Stimulated activated CD4-positive, alpha-beta T cell treated with anti-CD3 and anti-CD28 coated beads, Interleukin-12 subunit alpha, Interleukin-12 subunit beta, amount 100 ng/mL, for 24 hours (primary cell): ENCODE data around the gene ADAMTS7.
"Not testable (repeated sequence)": the region's sequence is repeated elsewhere in the genome, so short reads cannot be mapped to it uniquely, and the experiment has no call there.

Experiments used
- DNase-seq, 2 experiments: peaks; one replicate each; pipeline ENCODE4 v3.0.0-alpha.2; 2020; ENCODE audit warnings: low read depth in 2 of 2

ADAMTS7 gene

GRCh38 chr15:78753359-78753659, 58.0 kb downstream of the ADAMTS7 start:
- not testable (repeated sequence) for DNase-seq

GRCh38 chr15:78752492-78753358, 58.5 kb downstream of the ADAMTS7 start:
- DNase-seq, result no peak

- DNase-seq, result no peak
Measured at GRCh38 chr15:78751602-78751979, 59.7 kb downstream of the ADAMTS7 start.

- DNase-seq, result peak; percentile 86 to 89
Measured at GRCh38 chr15:78750974-78751601, 60.2 kb downstream of the ADAMTS7 start.

GRCh38 chr15:78750566-78750965, 60.7 kb downstream of the ADAMTS7 start:
- DNase-seq, result no peak

DNA sequence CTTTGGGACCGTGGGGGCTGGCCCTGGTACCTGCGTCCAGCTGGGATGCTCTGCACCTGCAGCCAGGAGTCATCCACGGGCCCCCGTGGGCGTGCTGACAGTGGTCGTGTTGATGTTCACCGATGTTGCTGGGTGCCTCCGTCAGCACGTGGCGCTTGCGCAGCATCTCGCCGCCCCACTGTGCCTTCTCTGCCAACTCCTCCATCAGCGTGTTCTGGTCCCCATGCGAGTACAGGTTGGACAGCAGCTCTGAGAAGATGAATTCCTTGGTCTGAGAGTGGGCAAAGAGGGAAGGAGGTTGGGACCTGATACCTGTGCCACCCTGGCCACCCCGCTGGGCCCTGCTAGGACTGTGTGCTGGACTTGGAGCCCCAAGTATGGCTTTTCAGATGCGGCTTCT, 61.4 kb downstream of the ADAMTS7 start:
- no peak for DNase-seq

GRCh38 chr15:78747877-78748276, 63.4 kb downstream of the ADAMTS7 start:
- DNase-seq, result not testable (repeated sequence)

DNA sequence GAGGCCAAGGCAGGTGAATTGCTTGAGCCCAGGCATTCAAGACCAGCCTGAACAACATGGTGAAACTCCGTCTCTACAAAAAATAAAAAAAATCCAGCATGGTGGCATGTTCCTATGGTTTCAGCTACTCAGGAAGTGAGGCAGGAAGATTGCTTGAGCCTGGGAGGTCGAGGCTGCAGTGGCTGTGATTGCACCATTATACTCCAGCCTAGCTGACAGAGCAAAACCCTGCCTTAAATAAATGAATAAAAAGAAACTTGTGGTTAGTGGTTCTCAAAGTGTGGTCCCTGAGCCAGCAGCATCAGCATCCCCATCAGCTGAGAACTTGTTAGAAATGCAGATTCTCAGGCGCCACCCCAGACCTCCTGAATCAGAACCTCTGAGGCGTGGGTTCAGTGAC, 69.6 kb downstream of the ADAMTS7 start:
- not testable (repeated sequence) for DNase-seq

DNA sequence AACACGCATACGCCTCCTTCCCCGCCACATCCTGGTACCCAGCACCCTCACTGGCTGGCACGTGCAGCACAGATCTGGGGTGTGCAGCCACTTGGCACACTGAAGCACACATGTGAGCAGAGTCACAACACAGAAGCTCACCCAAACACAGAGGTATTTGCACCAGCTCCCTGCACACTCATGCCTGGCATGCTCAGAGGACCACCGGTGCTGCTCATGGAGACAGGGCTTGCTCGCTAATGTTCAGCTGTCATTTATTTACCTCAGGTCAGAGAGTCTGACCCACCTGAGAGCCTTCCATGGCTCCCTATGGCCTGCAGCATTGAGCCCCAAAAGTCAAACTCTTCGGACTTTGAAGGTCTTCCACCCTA, 70.4 kb downstream of the ADAMTS7 start:
- DNase-seq, result no peak

- peak in 1 of 2 experiments; percentile 57 for DNase-seq
Measured at GRCh38 chr15:78739996-78740903, 71.0 kb downstream of the ADAMTS7 start.

DNA sequence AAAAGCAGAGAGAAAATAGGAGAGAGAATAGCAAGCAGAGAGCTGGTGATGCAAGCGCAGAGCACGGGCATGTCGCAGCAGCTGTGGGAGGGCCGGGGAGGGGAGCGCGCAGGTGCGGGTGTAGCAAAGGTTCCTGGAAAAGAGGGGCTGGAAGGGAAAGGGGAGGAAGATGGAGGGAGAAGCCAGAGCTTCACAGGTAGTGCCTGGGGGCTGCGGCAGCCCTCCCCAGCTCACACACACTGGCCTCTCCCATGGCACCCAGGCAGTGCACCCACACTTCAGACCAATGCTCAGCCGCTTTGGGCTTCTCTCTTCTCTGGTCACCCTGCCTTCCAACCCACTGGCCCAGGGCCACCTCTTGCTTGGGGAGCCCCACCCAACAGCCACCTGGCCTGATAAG, 72.1 kb downstream of the ADAMTS7 start:
- no peak for DNase-seq

DNA sequence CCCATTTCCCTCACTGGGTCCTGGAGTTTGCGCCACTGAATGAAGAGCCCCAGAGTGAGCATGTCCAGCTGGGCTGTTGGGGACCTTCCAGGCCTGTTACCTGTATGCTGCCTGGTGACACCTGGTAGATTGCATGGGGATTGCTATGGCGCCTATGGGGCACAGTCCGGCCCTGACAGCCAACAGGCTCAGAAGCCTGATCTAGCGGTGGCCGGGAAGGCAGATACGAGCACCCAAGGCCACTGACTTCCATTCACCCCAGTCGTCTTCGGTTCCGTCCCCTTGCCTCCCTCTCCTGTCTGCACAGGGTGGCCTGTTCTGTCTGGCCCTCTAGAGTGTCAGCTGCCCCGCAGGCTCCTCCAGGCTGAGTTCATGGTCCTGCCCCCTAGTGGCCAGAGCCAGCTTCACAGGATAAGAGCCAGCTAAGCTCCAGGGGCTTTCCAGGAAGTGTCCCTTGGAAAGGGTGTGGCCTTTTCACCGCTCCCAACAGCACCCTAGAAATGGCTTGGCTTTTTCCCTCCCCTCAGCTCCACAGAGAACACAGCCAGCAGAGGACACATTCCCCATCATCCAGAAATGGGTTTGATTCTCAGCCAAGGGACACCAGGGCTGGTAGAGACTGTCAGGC, 73.2 kb downstream of the ADAMTS7 start:
- DNase-seq, result peak in 1 of 2 experiments; percentile 50

DNA sequence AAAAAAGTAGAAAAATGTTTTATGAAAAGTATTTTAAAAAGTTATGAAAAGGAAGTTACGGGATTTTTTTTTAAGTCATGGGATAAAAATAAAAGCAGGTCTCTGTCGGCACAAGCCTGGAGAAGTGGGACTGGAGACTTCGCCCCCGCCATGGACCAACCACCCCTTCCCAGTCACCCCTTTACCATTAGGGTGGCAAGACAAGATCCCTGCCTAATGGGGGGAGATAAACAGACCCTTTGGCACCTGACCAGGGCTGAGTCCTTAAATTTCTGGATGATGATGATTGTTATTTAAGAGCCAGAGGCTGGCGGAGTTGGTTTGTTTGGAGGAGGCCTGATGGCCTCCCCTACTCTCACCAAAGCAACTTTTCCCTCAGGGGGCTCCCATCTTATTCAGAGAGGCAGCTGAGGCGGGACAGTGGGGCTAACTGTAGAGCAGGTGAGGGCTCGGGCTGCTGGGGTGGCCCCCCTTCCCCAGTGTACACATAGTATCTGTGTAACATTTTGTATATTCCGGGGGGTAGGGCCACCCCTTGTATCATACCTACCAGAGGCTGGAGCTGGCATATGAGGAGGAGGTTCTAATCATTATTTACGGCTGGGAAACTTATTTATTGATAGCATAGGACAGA, 74.0 kb downstream of the ADAMTS7 start:
- no peak for DNase-seq

DNA sequence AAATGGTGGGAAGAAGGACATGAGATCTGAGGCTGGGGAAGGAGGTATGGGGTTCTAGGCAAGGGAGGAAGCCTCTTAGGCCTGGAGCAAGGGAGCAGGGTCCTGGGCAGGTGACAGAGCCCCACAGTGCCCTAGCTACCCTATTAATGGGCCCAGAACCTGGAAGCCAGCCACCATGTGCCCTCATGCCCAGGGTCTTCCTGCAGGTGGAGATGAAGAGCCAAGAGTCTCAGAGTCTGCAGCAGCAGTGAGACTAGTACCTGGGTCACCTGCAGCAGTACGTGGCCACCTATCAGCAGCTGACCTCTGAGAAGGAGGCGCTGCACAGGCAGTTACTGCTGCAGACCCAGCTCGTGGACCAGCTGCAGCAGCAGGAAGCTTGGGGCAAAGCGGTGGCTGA, 75.0 kb downstream of the ADAMTS7 start:
- DNase-seq, result not testable (repeated sequence)

DNA sequence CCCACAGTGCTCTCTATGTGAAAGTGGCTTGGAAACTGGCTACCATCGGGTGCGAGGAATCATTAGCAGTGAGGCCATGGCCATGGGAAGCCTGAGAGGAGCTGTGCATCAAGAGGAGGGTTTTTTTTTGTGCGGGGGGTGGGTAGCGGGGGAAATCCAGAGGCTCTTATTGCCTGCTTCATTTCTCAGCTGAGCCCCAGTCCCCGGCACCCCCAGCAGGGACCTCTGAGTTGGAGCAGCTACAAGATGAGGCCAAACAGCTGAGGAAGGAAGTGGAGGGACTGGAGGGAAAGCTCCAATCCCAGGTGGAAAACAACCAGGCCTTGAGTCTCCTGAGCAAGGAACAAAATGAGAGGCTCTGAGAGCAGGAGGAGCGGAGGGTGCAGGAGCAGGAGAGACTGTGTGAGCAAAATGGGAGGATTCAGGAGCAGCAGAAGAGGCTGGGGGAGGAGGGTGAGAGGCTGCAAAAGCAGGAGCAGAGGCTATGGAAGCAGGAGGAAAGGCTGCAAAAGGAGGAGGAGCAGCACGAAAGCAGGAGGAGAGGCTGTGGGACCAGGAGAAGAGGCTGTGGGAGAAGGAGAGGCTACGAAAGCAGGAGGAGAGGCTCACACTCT, 76.7 kb downstream of the ADAMTS7 start:
- DNase-seq, result no peak

DNA sequence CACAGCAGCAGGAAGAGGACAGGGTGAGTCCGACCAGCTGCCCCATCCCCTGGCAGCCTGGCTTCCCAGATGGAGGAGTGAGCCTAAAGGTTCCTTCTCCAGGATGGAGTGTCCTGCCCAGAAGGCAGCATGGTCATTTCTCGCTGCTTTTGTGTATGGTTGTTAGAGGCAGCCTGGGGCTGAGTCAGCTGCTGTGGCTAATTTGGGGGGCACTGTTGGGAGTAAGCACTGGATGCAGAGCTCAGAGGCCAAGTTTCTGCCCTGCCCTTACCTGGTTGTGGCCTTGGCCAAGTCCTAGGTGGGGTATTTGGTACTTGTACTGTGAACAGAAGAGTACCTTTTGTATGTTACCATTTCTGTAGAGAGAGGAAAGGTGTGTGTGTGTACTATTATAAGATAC, 78.6 kb downstream of the ADAMTS7 start:
- no peak for DNase-seq

DNA sequence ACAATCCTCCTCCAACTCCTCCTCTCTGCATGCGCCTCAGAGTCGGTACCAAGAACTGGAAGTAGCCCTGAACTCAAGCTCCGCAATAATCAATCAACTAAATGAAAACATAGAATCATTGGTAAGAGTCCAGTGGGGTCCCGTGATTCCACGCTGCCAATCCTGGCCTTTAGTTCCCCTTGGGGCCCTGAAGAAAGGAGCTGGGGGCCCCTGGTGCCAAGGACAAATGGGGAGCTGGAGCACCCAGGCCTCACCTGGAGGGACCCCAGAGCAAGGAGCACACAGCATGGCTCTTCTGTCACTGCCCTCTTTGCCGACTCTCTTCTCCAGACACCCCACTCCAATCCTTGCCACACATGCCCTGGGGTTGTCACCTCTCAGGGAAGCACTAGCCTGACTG, 80.3 kb downstream of the ADAMTS7 start:
- DNase-seq, result no peak

- not testable (repeated sequence) for DNase-seq
Measured at GRCh38 chr15:78728427-78728826, 82.8 kb downstream of the ADAMTS7 start.

DNA sequence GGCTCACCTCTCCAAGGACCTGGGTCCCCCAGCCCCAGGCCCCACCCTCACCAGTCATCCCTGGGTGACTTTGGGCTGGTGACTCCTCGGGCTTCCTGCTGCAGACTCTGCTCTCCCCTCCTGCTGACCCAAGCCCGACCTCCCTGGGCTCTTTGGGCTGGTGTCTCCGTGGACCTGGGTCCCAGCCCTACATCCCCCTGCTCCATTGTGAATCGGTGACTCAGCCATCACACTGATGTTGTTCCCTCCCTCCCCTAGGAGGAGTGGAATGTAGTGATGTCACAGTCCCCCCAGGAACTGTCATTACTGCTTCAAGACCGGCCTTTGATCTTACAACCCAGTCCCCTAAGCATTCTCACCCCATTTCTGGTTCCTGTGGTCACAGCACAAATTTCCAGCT, 83.7 kb downstream of the ADAMTS7 start:
- no peak for DNase-seq

DNA sequence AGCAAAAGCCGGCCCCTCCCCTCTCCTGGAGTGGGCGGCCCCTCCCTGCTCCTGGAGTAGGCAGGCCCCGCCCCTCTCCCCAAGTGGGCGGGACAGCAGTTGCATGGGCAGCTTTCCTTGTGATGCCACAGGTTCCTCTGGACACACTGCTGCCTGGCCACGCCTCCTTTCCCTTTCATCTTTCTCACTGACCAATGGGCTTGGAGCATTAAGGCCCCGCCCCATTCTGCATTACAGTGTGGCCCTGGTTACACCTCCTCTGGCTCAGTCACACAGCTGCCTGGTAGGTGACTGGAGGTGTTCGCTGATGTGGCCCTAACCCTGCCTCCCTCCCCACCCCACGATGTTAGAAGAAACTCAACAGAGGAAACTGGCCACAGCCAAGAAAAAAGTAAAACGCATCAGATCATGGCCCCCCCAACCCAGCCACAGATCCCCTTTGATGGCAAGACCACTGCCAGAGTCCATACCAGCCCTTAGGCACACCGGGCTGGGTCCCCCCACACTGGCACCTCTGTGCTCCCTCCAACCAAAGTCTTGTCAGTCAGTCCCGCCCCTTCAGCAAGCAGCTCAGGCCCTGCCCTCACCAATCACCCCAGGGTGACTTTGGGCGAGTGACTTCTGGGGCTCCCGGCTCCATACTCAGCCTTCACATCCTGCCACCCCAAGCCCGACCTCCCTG, 84.3 kb downstream of the ADAMTS7 start:
- no peak for DNase-seq
